Spleen (tissue), 11 donors: ENCODE results near the gene HBD. TPM values are rescaled to one million over a fixed set of nuclear protein-coding genes. Genes with fewer than 3 reads are reported as not detected.
"Not testable (repeated sequence)": the region's sequence is repeated elsewhere in the genome, so short reads cannot be mapped to it uniquely, and the experiment has no call there.

ENCODE experiments used
- DNase-seq: peaks from one replicate; pipeline ENCODE4 v3.0.0-alpha.2; 2020
- H3K27ac ChIP-seq, 8 donors: fragments of 200-600 bp; sonication (generic) in 7 of 8; 1 replicate in 4 of 8; 2 replicates in 4 of 8; pipeline versions ENCODE4 v1.5.0 to v1.8.0; 2016 to 2021; ENCODE audit warnings: inconsistent platforms in 4 of 8, mild to moderate bottlenecking in 4 of 8, moderate library complexity in 1 of 8
- H3K27me3 ChIP-seq, 7 donors: fragments of 200-600 bp; sonication (generic) in 6 of 7; replicated peaks in 1 of 7; 1 replicate in 4 of 7; 2 replicates in 3 of 7; pipeline versions ENCODE4 v1.5.0 to v1.8.0; 2016 to 2021; ENCODE audit warnings: inconsistent platforms in 3 of 7, mild to moderate bottlenecking in 1 of 7
- H3K36me3 ChIP-seq, 6 donors: fragments of 200-600 bp; sonication (generic) in 5 of 6; 1 replicate in 4 of 6; 2 replicates in 2 of 6; pipeline versions ENCODE4 v1.5.0 to v1.8.0; 2016 to 2021; ENCODE audit warnings: inconsistent platforms in 2 of 6
- H3K4me1 ChIP-seq, 6 donors: fragments of 200-600 bp; sonication (generic) in 5 of 6; 1 replicate in 3 of 6; 2 replicates in 3 of 6; pipeline versions ENCODE4 v1.5.0 to v1.8.0; 2016 to 2021; ENCODE audit warnings: inconsistent platforms in 3 of 6
- H3K4me3 ChIP-seq, 8 donors: fragments of 200-600 bp; sonication (generic) in 7 of 8; 1 replicate in 4 of 8; 2 replicates in 4 of 8; pipeline versions ENCODE4 v1.5.0 to v1.8.0; 2016 to 2021; ENCODE audit warnings: inconsistent platforms in 4 of 8, mild to moderate bottlenecking in 4 of 8, moderate library complexity in 2 of 8
- H3K9me3 ChIP-seq, 8 donors: fragments of 200-600 bp; sonication (generic) in 7 of 8; 1 replicate in 4 of 8; 2 replicates in 4 of 8; pipeline versions ENCODE4 v1.5.0 to v1.8.0; 2016 to 2021; ENCODE audit warnings: inconsistent platforms in 4 of 8
- POLR2A ChIP-seq, 3 donors: fragments of 450-650 bp; IDR thresholded peaks; one replicate each; pipeline ENCODE4 v1.5.1; 2017; ENCODE audit warnings: antibody characterized with exemption in 3 of 3, mild to moderate bottlenecking in 1 of 3
- POLR2AphosphoS5 ChIP-seq, 3 donors: sonication (generic); formaldehyde crosslinking; IDR thresholded peaks; one replicate each; pipeline ENCODE4 v1.5.1; 2017; ENCODE audit warnings: antibody characterized with exemption in 3 of 3
- WGBS, 5 donors: extraction: QIAGEN DNeasy Blood & Tissue Kit in 3 of 5; methylation state at CpG; one replicate each; pipeline versions ENCODE4 v1.1.5 to v1.1.7; 2013 to 2018; 5-methylcytosine and 5-hydroxymethylcytosine counted together
- intact Hi-C: fragments of 100-400 bp; cut with DNase I; formaldehyde crosslinking; loops from one replicate; pipeline ENCODE4 v1.15.0; 2023; ENCODE audit warnings: low total_unique reads
- polyA plus RNA-seq, 3 donors: library from polyadenylated mRNA; stranded (reverse); fragments of 200-250 nt; gene quantifications; one replicate each; pipeline ENCODE4 v1.2.1, GENCODE V29; 2013
- total RNA-seq, 7 donors: library from RNA; depleted of rRNA in 3 of 7; stranded (reverse); fragments of >200 nt in 3 of 7; fragmentation: NEBNext Ultra II Directional in 4 of 7; extraction: Animal tissue kit (Norgen Biotek cat#: 25700) in 4 of 7; gene quantifications; one replicate each; pipeline versions ENCODE4 v1.1.0 to v1.2.1, GENCODE V29; 2016 to 2021
- TF ChIP-seq, protein P1 (sequence below), 11 experiments: fragments of 200-600 bp in 7 of 11; fragments of 450-650 bp in 4 of 11; sonication (generic) in 4 of 11; IDR thresholded peaks in 8 of 11; conservative IDR thresholded peaks in 3 of 11; 1 replicate in 7 of 11; 2 replicates in 4 of 11; pipeline versions ENCODE4 v1.4.0 to v1.8.0; 2016 to 2021; ENCODE audit warnings: antibody characterized with exemption in 11 of 11, inconsistent platforms in 4 of 11, mild to moderate bottlenecking in 1 of 11
- donor health status: healthy with polysubstance abuse.
- donor health status: DM: no; HTN: no; CAD: no; lungs with moderate emphysema.
- donor health status: DM: no; HTN: no; CAD: no.
- donor health status: Bipolar disorder and iron deficiency.
- donor health status: healthy.
- donor health status: DM: no; HTN: no; CAD: no.
- donor health status: DM: yes; HTN: yes; CAD: no.

Gene HBD
- total and polyA plus RNA-seq, 10 donors, result 1.0 to 327 (median 10.6) TPM

DNA sequence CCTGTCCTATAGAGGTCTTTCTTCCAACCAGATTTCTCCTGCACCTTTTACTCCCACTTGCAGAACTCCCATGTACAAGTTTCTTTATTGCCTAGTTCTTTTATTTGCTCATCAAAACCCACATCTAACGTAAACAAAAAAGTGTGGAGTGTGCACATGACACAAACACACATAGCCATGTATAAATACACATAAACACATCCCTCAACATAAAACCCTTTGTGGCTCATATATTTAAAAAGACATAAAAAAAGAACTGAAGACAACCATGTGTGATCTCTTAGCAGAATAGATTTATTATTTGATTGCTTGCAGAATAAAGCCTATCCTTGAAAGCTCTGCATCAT is 18.6 kb upstream of the HBD start:
- WGBS, 5 donors, result 53 to 78% (median 73%) methylated on average over 1 of the region's 1 CpG
- TF ChIP-seq, protein P1, sequence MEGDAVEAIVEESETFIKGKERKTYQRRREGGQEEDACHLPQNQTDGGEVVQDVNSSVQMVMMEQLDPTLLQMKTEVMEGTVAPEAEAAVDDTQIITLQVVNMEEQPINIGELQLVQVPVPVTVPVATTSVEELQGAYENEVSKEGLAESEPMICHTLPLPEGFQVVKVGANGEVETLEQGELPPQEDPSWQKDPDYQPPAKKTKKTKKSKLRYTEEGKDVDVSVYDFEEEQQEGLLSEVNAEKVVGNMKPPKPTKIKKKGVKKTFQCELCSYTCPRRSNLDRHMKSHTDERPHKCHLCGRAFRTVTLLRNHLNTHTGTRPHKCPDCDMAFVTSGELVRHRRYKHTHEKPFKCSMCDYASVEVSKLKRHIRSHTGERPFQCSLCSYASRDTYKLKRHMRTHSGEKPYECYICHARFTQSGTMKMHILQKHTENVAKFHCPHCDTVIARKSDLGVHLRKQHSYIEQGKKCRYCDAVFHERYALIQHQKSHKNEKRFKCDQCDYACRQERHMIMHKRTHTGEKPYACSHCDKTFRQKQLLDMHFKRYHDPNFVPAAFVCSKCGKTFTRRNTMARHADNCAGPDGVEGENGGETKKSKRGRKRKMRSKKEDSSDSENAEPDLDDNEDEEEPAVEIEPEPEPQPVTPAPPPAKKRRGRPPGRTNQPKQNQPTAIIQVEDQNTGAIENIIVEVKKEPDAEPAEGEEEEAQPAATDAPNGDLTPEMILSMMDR (IDR thresholded peaks at IDR 0.05 in 8 of 11, conservative IDR thresholded peaks at IDR 0.05 in 3 of 11), result no peak
- no peak for TF ChIP-seq POLR2A (IDR thresholded peaks at IDR 0.05)
- no peak for TF ChIP-seq POLR2AphosphoS5 (IDR thresholded peaks at IDR 0.05)
- intact Hi-C loops, result no loop called here
- Histone ChIP-seq H3K4me3 (no peak overlapping the region), H3K27ac (no peak overlapping the region), H3K27me3 (no peaks in the 10 kb centered on the region), H3K36me3 (no peaks in the 10 kb centered on the region), H3K4me1 (no peaks in the 10 kb centered on the region), H3K9me3 (no peaks in the 10 kb centered on the region)
- DNase-seq, result no peak

- Histone ChIP-seq H3K4me3 (no peak overlapping the region), H3K27ac (no peak overlapping the region), H3K9me3 (no peaks in the 10 kb centered on the region), H3K4me1 (no peaks in the 10 kb centered on the region), H3K27me3 (no peaks in the 10 kb centered on the region), H3K36me3 (no peaks in the 10 kb centered on the region)
- no peak for DNase-seq
- intact Hi-C loops, result no loop called here
- WGBS, 5 donors, result 65 to 75% (median 72%) methylated on average over 9 of the region's 9 CpGs
- TF ChIP-seq, protein P1 (IDR thresholded peaks at IDR 0.05 in 8 of 11, conservative IDR thresholded peaks at IDR 0.05 in 3 of 11), result no peak
- TF ChIP-seq POLR2AphosphoS5 (IDR thresholded peaks at IDR 0.05), result no peak
- TF ChIP-seq POLR2A (IDR thresholded peaks at IDR 0.05), result no peak
These were observed 18.1 kb upstream of the HBD start for GRCh38 chr11:5252192-5252918.

DNA sequence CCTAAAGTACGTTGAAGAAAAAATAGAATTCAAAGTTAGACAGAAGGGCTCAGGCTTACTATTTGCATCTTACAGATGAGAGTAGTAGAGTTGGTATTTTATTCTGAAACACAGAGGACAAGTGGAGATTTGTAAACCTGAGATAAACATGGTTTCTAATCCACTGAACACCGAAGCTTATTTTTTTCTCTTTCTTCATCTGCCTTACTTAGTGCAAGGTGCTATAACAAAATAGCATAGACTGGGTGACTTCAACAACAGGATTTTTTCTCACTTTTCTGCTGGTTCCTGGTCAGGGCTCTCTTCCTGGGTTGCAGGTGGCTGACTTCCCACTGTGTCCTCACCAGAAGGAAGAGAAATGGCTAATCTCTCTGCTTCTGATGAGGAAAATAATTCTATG is 17.5 kb upstream of the HBD start:
- Histone ChIP-seq H3K36me3 (no peaks in the 10 kb centered on the region), H3K4me1 (no peaks in the 10 kb centered on the region), H3K27me3 (no peaks in the 10 kb centered on the region), H3K4me3 (no peak overlapping the region), H3K27ac (no peak overlapping the region), H3K9me3 (no peaks in the 10 kb centered on the region)
- intact Hi-C loops, result no loop called here
- DNase-seq, result no peak
- WGBS, 5 donors, result 22 to 78% (median 66%) methylated on average over 2 of the region's 2 CpGs
- no peak for TF ChIP-seq POLR2A (IDR thresholded peaks at IDR 0.05)
- TF ChIP-seq, protein P1 (IDR thresholded peaks at IDR 0.05 in 8 of 11, conservative IDR thresholded peaks at IDR 0.05 in 3 of 11), result no peak
- no peak for TF ChIP-seq POLR2AphosphoS5 (IDR thresholded peaks at IDR 0.05)

DNA sequence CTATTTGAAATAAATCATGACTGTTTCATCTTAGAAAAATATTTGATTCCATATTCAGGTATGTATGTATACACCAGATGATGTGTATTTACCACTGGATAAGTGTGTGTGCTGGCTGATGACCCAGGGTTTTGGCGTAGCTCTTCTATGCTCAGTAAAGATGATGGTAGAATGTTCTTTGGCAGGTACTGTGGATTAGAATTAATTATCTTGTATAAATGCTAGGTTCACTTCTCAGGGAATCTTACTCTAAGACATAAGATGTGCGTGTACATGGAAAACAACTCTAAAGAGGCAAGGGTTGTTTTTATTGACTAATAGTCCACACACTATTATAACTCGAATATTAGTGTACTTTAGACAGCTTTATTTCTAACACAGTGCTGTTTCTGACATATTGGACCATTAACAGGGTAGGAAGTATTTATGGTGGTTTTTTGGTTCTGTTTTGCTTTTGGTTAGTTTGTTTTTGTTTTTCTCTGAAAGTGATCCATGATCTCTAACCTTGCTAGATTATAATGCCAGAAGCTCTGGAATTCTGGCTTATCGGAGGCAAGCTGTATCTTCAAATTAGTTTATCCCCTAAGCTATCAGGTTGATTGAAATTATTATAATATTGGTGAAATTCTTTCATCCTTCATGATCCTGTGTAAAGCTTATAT is 16.4 kb upstream of the HBD start:
- Histone ChIP-seq H3K27me3 (no peaks in the 10 kb centered on the region), H3K4me3 (no peak overlapping the region), H3K9me3 (no peaks in the 10 kb centered on the region), H3K4me1 (no peaks in the 10 kb centered on the region), H3K36me3 (no peaks in the 10 kb centered on the region), H3K27ac (no peak overlapping the region)
- intact Hi-C loops, result no loop called here
- WGBS, 5 donors, result 82 to 90% (median 87%) methylated on average over 4 of the region's 4 CpGs
- TF ChIP-seq POLR2AphosphoS5 (IDR thresholded peaks at IDR 0.05) (no peak), POLR2A (IDR thresholded peaks at IDR 0.05) (no peak)
- TF ChIP-seq, protein P1 (IDR thresholded peaks at IDR 0.05 in 8 of 11, conservative IDR thresholded peaks at IDR 0.05 in 3 of 11), result no peak
- no peak for DNase-seq

GRCh38 chr11:5249807-5250396 is 15.6 kb upstream of the HBD start, which contains the start of gene HBG1:
Gene HBG1 (minus strand): TSS chr11:5249857. CDS start chr11:5249804, 53 bp downstream.
- DNase-seq, H3K4me3 ChIP-seq, H3K36me3 ChIP-seq, H3K27ac ChIP-seq, H3K27me3 ChIP-seq, H3K4me1 ChIP-seq, intact Hi-C loops, H3K9me3 ChIP-seq: not testable (repeated sequence)
- 80 to 87% (median 85%) methylated on average over 3 to 4 of the region's 9 CpGs for WGBS, 5 donors

DNA sequence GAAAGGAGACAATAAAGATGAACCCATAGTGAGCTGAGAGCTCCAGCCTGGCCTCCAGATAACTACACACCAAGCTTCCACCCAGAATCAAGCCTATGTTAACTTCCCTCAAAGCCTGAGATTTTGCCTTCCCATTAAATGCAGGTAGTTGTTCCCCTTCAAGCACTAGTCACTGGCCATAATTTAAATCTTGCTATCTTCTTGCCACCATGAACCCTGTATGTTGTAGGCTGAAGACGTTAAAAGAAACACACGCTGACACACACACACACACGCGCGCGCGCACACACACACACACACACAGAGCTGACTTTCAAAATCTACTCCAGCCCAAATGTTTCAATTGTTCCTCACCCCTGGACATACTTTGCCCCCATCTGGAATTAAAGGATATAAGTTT is 14.2 kb upstream of the HBD start:
- H3K4me3 ChIP-seq, H3K27me3 ChIP-seq, DNase-seq, intact Hi-C loops, H3K36me3 ChIP-seq, H3K9me3 ChIP-seq, H3K4me1 ChIP-seq, H3K27ac ChIP-seq: not testable (repeated sequence)
- WGBS, 5 donors, result 26 to 98% (median 81%) methylated on average over 7 of the region's 7 CpGs
